ENCODE data around the gene FBXO22.

FBXO22 gene

GRCh38 chr15:75918135-75918534 lies 14.5 kb downstream of the FBXO22 start:
- Histone ChIP-seq H3K79me2 (ENCODE audit: control insufficient read depth, insufficient read depth, low read length, unreplicated experiment) (peaks cover 13% of the 10 kb centered on the region), H3K36me3 (ENCODE audit: insufficient read depth, low read length) (peaks cover 30% of the 10 kb centered on the region)

GRCh38 chr15:75920079-75920478 lies 16.4 kb downstream of the FBXO22 start:
- H3K4me1 ChIP-seq (ENCODE audit: control insufficient read depth, insufficient read depth, low read length, unreplicated experiment): peaks cover 13% of the 10 kb centered on the region
- no peak overlapping the region for H2AFZ ChIP-seq (ENCODE audit: low read length, unreplicated experiment)
- H3K36me3 ChIP-seq (ENCODE audit: insufficient read depth, low read length): peaks cover 21% of the 10 kb centered on the region
- H3K27me3 ChIP-seq (ENCODE audit: insufficient read depth, low read length): no peaks in the 10 kb centered on the region
- H3K27ac ChIP-seq (ENCODE audit: low read depth, low read length): no peak overlapping the region
- H3K4me3 ChIP-seq (ENCODE audit: low read depth, low read length): no peak overlapping the region
- H3K79me2 ChIP-seq (ENCODE audit: control insufficient read depth, insufficient read depth, low read length, unreplicated experiment): peaks cover 8% of the 10 kb centered on the region

More at GRCh38 chr15:75918135-75918534, 14.5 kb downstream of the FBXO22 start:
- peaks cover 13% of the 10 kb centered on the region for H3K4me1 ChIP-seq (ENCODE audit: control insufficient read depth, insufficient read depth, low read length, unreplicated experiment)
- no peak overlapping the region for H3K4me3 ChIP-seq (ENCODE audit: low read depth, low read length)
- no peak overlapping the region for H3K27ac ChIP-seq (ENCODE audit: low read depth, low read length)
- H3K27me3 ChIP-seq (ENCODE audit: insufficient read depth, low read length): no peaks in the 10 kb centered on the region
- H2AFZ ChIP-seq (ENCODE audit: low read length, unreplicated experiment): no peak overlapping the region

DNA sequence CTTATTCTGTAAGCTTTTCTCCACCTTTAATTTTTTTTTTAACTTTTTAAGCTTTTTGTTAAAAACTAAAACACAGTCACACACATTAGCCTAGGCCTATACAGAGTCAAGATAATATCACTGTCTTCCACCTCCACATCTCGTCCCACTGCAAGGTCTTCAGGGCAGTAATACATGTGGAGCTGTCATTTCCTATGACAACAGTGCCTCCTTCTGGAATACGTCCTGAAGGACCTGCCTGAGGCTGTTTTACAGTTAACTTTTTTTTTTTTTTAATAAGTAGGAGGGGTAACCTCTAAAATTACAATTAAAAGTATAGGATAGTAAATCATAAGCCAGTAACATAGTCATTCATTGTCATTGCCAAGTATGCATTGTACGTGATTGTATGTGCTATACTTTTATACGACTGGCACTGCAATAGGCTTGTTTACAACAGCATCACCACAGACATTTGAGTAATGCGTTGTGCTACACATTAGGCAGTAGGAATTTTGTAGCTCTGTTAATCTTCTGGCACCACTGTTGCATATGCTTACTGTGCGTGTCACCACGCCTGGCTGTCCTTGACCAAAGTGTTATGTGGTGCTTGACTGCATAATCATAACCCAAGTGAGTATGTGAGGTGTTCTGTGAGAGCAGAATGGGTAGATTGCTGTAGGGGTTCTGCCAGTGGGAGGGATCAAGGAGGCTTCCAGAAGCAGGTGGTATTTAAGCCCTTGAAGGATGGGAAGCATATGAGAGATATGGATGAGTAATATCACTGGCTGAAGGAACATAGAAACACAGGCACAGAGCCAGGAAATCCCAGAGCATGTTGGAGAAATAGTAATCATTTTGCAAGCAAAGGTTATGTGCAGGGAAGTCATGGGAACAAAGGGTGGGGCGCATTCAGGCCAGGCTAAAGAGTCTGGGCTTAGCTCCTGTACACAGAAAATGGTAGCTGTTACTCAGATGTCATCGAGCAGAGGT lies 18.3 kb downstream of the FBXO22 start:
- H3K79me2 ChIP-seq (ENCODE audit: control insufficient read depth, insufficient read depth, low read length, unreplicated experiment): peaks cover 6% of the 10 kb centered on the region
- H2AFZ ChIP-seq (ENCODE audit: low read length, unreplicated experiment): no peak overlapping the region
- peaks cover 13% of the 10 kb centered on the region for H3K4me1 ChIP-seq (ENCODE audit: control insufficient read depth, insufficient read depth, low read length, unreplicated experiment)
- H3K36me3 ChIP-seq (ENCODE audit: insufficient read depth, low read length): peaks cover 15% of the 10 kb centered on the region
- H3K27ac ChIP-seq (ENCODE audit: low read depth, low read length): no peak overlapping the region
- no peaks in the 10 kb centered on the region for H3K27me3 ChIP-seq (ENCODE audit: insufficient read depth, low read length)
- no peak overlapping the region for H3K4me3 ChIP-seq (ENCODE audit: low read depth, low read length)

DNA sequence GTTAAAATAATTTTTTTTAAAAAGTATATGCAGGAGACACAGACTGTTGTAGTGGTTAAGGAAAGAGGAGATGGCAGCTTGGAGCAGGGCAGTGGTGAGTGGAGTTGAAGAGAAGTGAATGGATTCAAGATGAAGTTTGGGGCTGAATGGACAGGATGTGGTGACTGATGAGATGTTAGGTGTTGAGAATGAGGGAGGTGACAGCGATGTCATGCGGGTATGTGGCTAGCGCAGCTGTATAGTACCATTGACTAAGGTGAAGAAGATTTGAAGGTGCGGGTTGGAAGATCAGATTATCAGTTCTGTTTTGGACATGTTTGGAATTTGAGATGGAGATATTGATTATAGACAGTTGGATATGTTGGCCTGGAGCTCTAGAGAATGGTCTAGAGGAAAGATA lies 20.1 kb downstream of the FBXO22 start:
- Histone ChIP-seq H3K4me1 (ENCODE audit: control insufficient read depth, insufficient read depth, low read length, unreplicated experiment) (peaks cover 13% of the 10 kb centered on the region), H3K79me2 (ENCODE audit: control insufficient read depth, insufficient read depth, low read length, unreplicated experiment) (peaks cover 4% of the 10 kb centered on the region), H2AFZ (ENCODE audit: low read length, unreplicated experiment) (no peak overlapping the region), H3K4me3 (ENCODE audit: low read depth, low read length) (no peak overlapping the region), H3K27me3 (ENCODE audit: insufficient read depth, low read length) (no peaks in the 10 kb centered on the region), H3K27ac (ENCODE audit: low read depth, low read length) (no peak overlapping the region), H3K36me3 (ENCODE audit: insufficient read depth, low read length) (peaks cover 7% of the 10 kb centered on the region; the same call in 1 of the 2 replicates)

- H3K79me2 ChIP-seq (ENCODE audit: control insufficient read depth, insufficient read depth, low read length, unreplicated experiment): peaks cover 4% of the 10 kb centered on the region
- peaks cover 7% of the 10 kb centered on the region; the same call in 1 of the 2 replicates for H3K36me3 ChIP-seq (ENCODE audit: insufficient read depth, low read length)
- H2AFZ ChIP-seq (ENCODE audit: low read length, unreplicated experiment): no peak overlapping the region
- no peak overlapping the region for H3K27ac ChIP-seq (ENCODE audit: low read depth, low read length)
- peaks cover 13% of the 10 kb centered on the region for H3K4me1 ChIP-seq (ENCODE audit: control insufficient read depth, insufficient read depth, low read length, unreplicated experiment)
- no peak overlapping the region for H3K4me3 ChIP-seq (ENCODE audit: low read depth, low read length)
- no peaks in the 10 kb centered on the region for H3K27me3 ChIP-seq (ENCODE audit: insufficient read depth, low read length)
Observed at GRCh38 chr15:75924576-75924975, 20.9 kb downstream of the FBXO22 start.

DNA sequence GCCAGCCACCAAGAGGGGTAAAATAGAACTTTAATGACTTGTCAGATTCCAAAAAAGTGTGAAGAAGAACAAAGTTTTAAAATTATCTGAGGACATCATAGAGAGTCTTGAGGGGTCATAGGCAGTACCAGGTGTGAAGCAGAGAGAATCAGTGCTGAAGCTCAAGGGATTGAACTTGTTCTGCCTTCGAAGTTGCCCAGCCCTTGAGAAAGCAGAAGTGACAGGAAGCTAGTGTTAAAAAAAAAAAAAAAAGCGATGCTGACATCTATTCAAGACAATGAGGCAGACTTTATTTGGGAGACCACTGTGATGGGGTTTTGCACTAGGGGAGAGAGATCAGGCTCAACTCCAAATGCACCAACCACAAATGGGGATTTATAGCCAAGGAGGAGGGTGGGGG lies 21.8 kb downstream of the FBXO22 start:
- H3K4me1 ChIP-seq (ENCODE audit: control insufficient read depth, insufficient read depth, low read length, unreplicated experiment): peaks cover 13% of the 10 kb centered on the region
- no peak overlapping the region for H3K4me3 ChIP-seq (ENCODE audit: low read depth, low read length)
- H3K27ac ChIP-seq (ENCODE audit: low read depth, low read length): no peak overlapping the region
- no peak overlapping the region for H2AFZ ChIP-seq (ENCODE audit: low read length, unreplicated experiment)
- no peaks in the 10 kb centered on the region for H3K27me3 ChIP-seq (ENCODE audit: insufficient read depth, low read length)
- peaks cover 4% of the 10 kb centered on the region for H3K79me2 ChIP-seq (ENCODE audit: control insufficient read depth, insufficient read depth, low read length, unreplicated experiment)
- peaks cover 11% of the 10 kb centered on the region for H3K36me3 ChIP-seq (ENCODE audit: insufficient read depth, low read length)

- no peaks in the 10 kb centered on the region for H3K27me3 ChIP-seq (ENCODE audit: insufficient read depth, low read length)
- H3K36me3 ChIP-seq (ENCODE audit: insufficient read depth, low read length): peaks cover 11% of the 10 kb centered on the region
- no peak overlapping the region for H3K27ac ChIP-seq (ENCODE audit: low read depth, low read length)
- H3K79me2 ChIP-seq (ENCODE audit: control insufficient read depth, insufficient read depth, low read length, unreplicated experiment): peaks cover 4% of the 10 kb centered on the region
- H3K4me3 ChIP-seq (ENCODE audit: low read depth, low read length): no peak overlapping the region
- no peak overlapping the region for H2AFZ ChIP-seq (ENCODE audit: low read length, unreplicated experiment)
- H3K4me1 ChIP-seq (ENCODE audit: control insufficient read depth, insufficient read depth, low read length, unreplicated experiment): peaks cover 10% of the 10 kb centered on the region
Observed at GRCh38 chr15:75926931-75927330, 23.3 kb downstream of the FBXO22 start.

DNA sequence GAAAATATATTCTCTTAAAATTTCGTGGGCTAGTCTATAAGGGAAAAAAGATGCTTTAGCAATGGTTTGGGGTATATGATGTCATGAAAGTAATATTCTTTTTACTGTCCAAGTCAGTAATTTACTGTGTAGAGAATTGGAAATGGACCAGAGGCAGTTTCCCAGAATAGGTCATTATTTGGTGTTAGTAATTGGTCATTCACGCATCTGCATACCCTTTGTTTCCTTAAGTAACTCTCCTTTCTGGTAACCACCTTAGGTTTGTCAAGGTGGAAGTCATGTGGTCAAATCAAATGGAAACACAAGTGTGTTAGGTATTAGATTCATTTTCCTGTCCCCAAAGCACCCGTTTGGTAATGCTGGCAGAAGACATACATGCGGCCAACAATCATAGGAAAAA lies 23.9 kb downstream of the FBXO22 start:
- peaks cover 11% of the 10 kb centered on the region for H3K36me3 ChIP-seq (ENCODE audit: insufficient read depth, low read length)

DNA sequence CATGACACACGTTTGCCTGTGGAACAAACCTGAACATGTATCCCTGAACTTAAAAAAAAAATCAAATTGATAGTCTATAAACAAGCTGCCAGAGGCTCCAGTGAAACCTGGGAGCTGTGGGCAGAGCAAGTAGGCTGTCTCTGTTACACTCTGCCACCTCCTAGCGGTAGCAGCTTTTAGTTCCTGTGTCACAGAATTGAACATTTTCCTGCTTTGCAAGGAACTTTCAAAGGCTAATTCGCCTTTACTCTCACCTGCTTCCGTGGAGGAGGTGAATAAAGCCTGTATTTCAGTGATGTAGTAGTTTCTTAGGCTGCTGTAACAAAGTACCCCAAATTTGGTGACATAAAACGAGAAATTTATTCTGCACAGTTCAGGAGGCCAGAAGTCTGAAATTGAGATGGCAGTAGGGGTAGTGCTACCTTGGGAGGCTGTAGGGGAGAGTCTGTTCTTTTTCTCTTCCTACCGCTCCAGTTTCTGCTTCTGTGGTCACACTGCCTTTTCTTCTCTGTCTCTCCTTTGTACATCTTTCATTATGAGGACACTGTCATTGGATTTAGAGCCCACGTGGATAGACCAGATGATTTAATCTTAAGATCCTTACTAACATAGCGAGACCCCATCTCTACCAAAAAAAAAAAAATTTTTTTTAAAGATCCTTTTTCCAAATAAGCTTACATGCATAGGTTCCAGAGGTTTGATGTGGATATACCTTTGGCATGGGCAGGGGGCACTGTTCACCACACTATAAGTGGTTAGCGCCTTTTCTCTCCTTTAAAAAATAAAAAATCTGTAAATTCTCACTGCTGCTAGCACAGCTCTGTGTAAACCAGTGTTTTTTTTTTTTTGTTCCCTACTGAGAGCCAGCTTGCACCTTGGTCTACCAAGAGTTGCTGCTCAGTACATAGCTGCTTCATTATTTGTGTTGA lies 25.3 kb downstream of the FBXO22 start:
- peaks cover 20% of the 10 kb centered on the region for H3K36me3 ChIP-seq (ENCODE audit: insufficient read depth, low read length)
- no peaks in the 10 kb centered on the region for H3K79me2 ChIP-seq (ENCODE audit: control insufficient read depth, insufficient read depth, low read length, unreplicated experiment)
- H3K4me1 ChIP-seq (ENCODE audit: control insufficient read depth, insufficient read depth, low read length, unreplicated experiment): no peaks in the 10 kb centered on the region
- no peak overlapping the region for H3K4me3 ChIP-seq (ENCODE audit: low read depth, low read length)
- H3K27ac ChIP-seq (ENCODE audit: low read depth, low read length): no peak overlapping the region
- H3K27me3 ChIP-seq (ENCODE audit: insufficient read depth, low read length): no peaks in the 10 kb centered on the region
- no peak overlapping the region for H2AFZ ChIP-seq (ENCODE audit: low read length, unreplicated experiment)

More for the DNA sequence above, 23.9 kb downstream of the FBXO22 start:
- peaks cover 3% of the 10 kb centered on the region for H3K4me1 ChIP-seq (ENCODE audit: control insufficient read depth, insufficient read depth, low read length, unreplicated experiment)
- peaks cover 4% of the 10 kb centered on the region for H3K79me2 ChIP-seq (ENCODE audit: control insufficient read depth, insufficient read depth, low read length, unreplicated experiment)
- no peak overlapping the region for H2AFZ ChIP-seq (ENCODE audit: low read length, unreplicated experiment)
- H3K27me3 ChIP-seq (ENCODE audit: insufficient read depth, low read length): no peaks in the 10 kb centered on the region
- H3K4me3 ChIP-seq (ENCODE audit: low read depth, low read length): no peak overlapping the region
- no peak overlapping the region for H3K27ac ChIP-seq (ENCODE audit: low read depth, low read length)

- H3K79me2 ChIP-seq (ENCODE audit: control insufficient read depth, insufficient read depth, low read length, unreplicated experiment): no peaks in the 10 kb centered on the region
- H3K27ac ChIP-seq (ENCODE audit: low read depth, low read length): no peak overlapping the region
- peaks cover 21% of the 10 kb centered on the region for H3K36me3 ChIP-seq (ENCODE audit: insufficient read depth, low read length)
- H3K4me1 ChIP-seq (ENCODE audit: control insufficient read depth, insufficient read depth, low read length, unreplicated experiment): no peaks in the 10 kb centered on the region
- H3K4me3 ChIP-seq (ENCODE audit: low read depth, low read length): no peak overlapping the region
- H2AFZ ChIP-seq (ENCODE audit: low read length, unreplicated experiment): no peak overlapping the region
- H3K27me3 ChIP-seq (ENCODE audit: insufficient read depth, low read length): no peaks in the 10 kb centered on the region
Observed at GRCh38 chr15:75929799-75930565, 26.3 kb downstream of the FBXO22 start.
